OCI-LY7 (cell line): ENCODE measurements around the gene TXNRD1. TPM values are rescaled to one million over a fixed set of nuclear protein-coding genes. Genes with fewer than 3 reads are reported as not detected.
"Not testable (repeated sequence)": the region's sequence is repeated elsewhere in the genome, so short reads cannot be mapped to it uniquely, and the experiment has no call there.

Experiments
- BruUV-seq: library from RNA; stranded (reverse); fragments of 400-500 nt; replicated peaks from 2 replicates; lab custom pipeline; 2021; lab: Mats Ljungman, UMichigan
- CTCF ChIA-PET: fragments of 300-600 bp; sonication (Branson Sonifier 250); formaldehyde crosslinking; loops from one replicate; lab custom pipeline; 2022; ENCODE audit warnings: antibody characterized with exemption; ENCODE audit not compliant: unreplicated experiment; lab: Charles Lee
- POLR2A ChIA-PET: fragments of 300-600 bp; sonication (Branson Sonifier 250); formaldehyde crosslinking; loops from one replicate; lab custom pipeline; 2022; ENCODE audit warnings: antibody characterized with exemption; lab: Charles Lee
- DNase-seq: peaks from one replicate; pipeline ENCODE4 v3.0.0-alpha.2; 2015; ENCODE audit warnings: low spot score
- H2AFZ ChIP-seq: fragments of 200-600 bp; sonication (generic), shearing (Covaris generic); 2 replicates; pipeline ENCODE4 v1.6.1; 2014; ENCODE audit warnings: mild to moderate bottlenecking, antibody characterized with exemption, low read length, moderate library complexity
- H3K27ac ChIP-seq: fragments of 200-600 bp; sonication (generic); 2 replicates; pipeline ENCODE4 v1.5.1; 2014; ENCODE audit warnings: mixed run types, low read depth, mild to moderate bottlenecking, moderate library complexity, low read length, inconsistent platforms; ENCODE audit not compliant: poor library complexity, severe bottlenecking
- H3K36me3 ChIP-seq: fragments of 200-600 bp; sonication (generic); 2 replicates; pipeline ENCODE4 v1.6.1; 2014; ENCODE audit warnings: mild to moderate bottlenecking, antibody characterized with exemption, low read length, moderate library complexity, mixed read lengths; ENCODE audit not compliant: insufficient read depth
- H3K4me1 ChIP-seq: fragments of 200-600 bp; sonication (generic); 2 replicates; pipeline ENCODE4 v1.5.1; 2014; ENCODE audit warnings: mild to moderate bottlenecking, low read length; ENCODE audit not compliant: insufficient read depth, poor library complexity, severe bottlenecking
- H3K4me2 ChIP-seq: fragments of 200-600 bp; sonication (generic); 2 replicates; pipeline ENCODE4 v1.6.1; 2014; ENCODE audit warnings: mild to moderate bottlenecking, low read length
- H3K4me3 ChIP-seq: fragments of 200-600 bp; sonication (generic); 2 replicates; pipeline ENCODE4 v1.5.1; 2014; ENCODE audit warnings: mild to moderate bottlenecking, low read depth, low read length; ENCODE audit not compliant: poor library complexity, severe bottlenecking
- H3K79me2 ChIP-seq: fragments of 200-600 bp; sonication (generic); 2 replicates; pipeline ENCODE4 v1.6.1; 2016; ENCODE audit warnings: low read depth, mild to moderate bottlenecking, low read length, moderate library complexity, mixed read lengths; ENCODE audit not compliant: insufficient read depth
- H3K9me2 ChIP-seq: fragments of 200-600 bp; sonication (generic); 2 replicates; pipeline ENCODE4 v1.6.1; 2016; ENCODE audit warnings: mild to moderate bottlenecking, low read length, mixed read lengths; ENCODE audit not compliant: insufficient read depth
- H3K9me3 ChIP-seq: fragments of 200-600 bp; sonication (generic); 2 replicates; pipeline ENCODE4 v1.6.1; 2014; ENCODE audit warnings: mild to moderate bottlenecking, mixed run types, low read length, mixed read lengths
- H4K20me1 ChIP-seq: fragments of 200-600 bp; sonication (generic); 2 replicates; pipeline ENCODE4 v1.6.1; 2014; ENCODE audit warnings: mild to moderate bottlenecking, antibody characterized with exemption, low read length, moderate library complexity, mixed read lengths; ENCODE audit not compliant: insufficient read depth
- EZH2phosphoT487 ChIP-seq: fragments of 200-600 bp; sonication (generic); IDR thresholded peaks from 2 replicates; pipeline ENCODE4 v1.6.1; 2018; ENCODE audit warnings: low read depth, borderline replicate concordance, mild to moderate bottlenecking, mixed run types, antibody characterized with exemption, low read length, moderate library complexity, mixed read lengths
- intact Hi-C: fragments of 100-400 bp; cut with micrococcal nuclease; formaldehyde crosslinking; loops from one replicate; pipeline ENCODE4 v1.10.0; 2022; ENCODE audit not compliant: unreplicated experiment
- total RNA-seq, 2 experiments: library from RNA; depleted of rRNA in 1 of 2; stranded (reverse); fragments of >200 nt in 1 of 2; shearing (Covaris generic) in 1 of 2; gene quantifications; 2 replicates each; pipeline ENCODE4 v1.2.3, GENCODE V29; 2014 to 2022
- TF ChIP-seq, protein P1 (sequence below): fragments of 200-600 bp; sonication (generic); conservative IDR thresholded peaks from 2 replicates; pipeline ENCODE4 v1.5.1; 2014; ENCODE audit warnings: mild to moderate bottlenecking, antibody characterized with exemption, low read length, moderate library complexity, mixed read lengths

The TXNRD1 gene
- total RNA-seq, 2 experiments from 2014 or later, result 117 to 132 TPM

DNA sequence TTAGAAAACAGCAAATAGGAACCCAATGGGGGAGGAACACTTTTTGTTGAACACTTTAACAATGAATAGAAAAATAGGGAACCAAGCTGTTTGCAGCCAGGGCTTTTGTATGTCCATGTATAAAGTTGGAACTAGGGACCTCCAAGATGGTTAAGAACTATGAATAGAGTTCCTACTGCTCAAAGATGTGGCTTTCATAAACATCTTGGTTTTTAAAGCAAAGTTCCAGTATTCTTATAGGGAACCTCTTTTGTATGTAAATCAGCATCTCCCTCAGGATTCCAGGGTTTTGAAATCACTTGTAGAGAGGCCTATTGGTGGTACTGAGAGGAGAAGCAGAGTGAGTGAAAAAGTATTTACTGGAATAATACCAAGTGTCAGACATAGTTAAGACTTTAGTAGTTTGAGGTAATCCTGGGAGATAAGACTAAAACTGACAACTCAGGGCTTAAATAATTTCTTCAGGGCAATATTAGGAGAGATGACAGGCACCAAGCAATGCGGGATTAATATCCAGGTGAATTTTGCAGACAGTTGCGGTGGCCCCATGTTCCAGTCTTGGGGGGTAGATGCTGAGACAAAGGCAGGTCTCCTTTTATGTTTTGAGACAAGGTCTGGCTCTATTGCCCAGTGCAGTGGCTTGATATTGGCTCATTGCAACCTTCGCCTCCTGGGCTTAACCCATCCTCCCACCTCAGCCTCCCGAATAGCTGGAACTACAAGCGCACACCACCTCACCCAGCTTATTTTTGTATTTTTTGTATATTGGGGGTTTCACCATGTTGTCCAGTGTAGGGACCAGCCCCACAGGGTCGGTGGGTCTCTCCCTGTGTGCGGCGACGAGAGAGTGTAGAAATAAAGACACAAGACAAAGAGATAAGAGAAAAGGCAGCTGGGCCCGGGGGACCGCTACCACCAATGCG is 77.6 kb downstream of the TXNRD1 start:
- no peak overlapping the region for H3K4me2 ChIP-seq
- H4K20me1 ChIP-seq, result peaks cover 27% of the 10 kb centered on the region
- H2AFZ ChIP-seq, result no peak overlapping the region
- DNase-seq, result no peak
- POLR2A ChIA-PET, result interaction anchor here (0.7 kb wide), 1 partner anchor 74 kb away, joined by 7 read pairs; no protein-coding TSS in a partner anchor
- no peak for TF ChIP-seq EZH2phosphoT487
- TF ChIP-seq, protein P1, sequence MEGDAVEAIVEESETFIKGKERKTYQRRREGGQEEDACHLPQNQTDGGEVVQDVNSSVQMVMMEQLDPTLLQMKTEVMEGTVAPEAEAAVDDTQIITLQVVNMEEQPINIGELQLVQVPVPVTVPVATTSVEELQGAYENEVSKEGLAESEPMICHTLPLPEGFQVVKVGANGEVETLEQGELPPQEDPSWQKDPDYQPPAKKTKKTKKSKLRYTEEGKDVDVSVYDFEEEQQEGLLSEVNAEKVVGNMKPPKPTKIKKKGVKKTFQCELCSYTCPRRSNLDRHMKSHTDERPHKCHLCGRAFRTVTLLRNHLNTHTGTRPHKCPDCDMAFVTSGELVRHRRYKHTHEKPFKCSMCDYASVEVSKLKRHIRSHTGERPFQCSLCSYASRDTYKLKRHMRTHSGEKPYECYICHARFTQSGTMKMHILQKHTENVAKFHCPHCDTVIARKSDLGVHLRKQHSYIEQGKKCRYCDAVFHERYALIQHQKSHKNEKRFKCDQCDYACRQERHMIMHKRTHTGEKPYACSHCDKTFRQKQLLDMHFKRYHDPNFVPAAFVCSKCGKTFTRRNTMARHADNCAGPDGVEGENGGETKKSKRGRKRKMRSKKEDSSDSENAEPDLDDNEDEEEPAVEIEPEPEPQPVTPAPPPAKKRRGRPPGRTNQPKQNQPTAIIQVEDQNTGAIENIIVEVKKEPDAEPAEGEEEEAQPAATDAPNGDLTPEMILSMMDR, result no peak
- H3K36me3 ChIP-seq, result peaks cover 85% of the 10 kb centered on the region
- H3K27ac ChIP-seq, result no peak overlapping the region
- intact Hi-C loops, result no loop called here
- peaks cover 92% of the 10 kb centered on the region for H3K79me2 ChIP-seq
- no peaks in the 10 kb centered on the region for H3K9me2 ChIP-seq
- no peaks in the 10 kb centered on the region for H3K9me3 ChIP-seq
- H3K4me3 ChIP-seq, result no peak overlapping the region
- H3K4me1 ChIP-seq, result peaks cover 8% of the 10 kb centered on the region
- no TSS peak for BruUV-seq
- CTCF ChIA-PET, result no interaction called here

DNA sequence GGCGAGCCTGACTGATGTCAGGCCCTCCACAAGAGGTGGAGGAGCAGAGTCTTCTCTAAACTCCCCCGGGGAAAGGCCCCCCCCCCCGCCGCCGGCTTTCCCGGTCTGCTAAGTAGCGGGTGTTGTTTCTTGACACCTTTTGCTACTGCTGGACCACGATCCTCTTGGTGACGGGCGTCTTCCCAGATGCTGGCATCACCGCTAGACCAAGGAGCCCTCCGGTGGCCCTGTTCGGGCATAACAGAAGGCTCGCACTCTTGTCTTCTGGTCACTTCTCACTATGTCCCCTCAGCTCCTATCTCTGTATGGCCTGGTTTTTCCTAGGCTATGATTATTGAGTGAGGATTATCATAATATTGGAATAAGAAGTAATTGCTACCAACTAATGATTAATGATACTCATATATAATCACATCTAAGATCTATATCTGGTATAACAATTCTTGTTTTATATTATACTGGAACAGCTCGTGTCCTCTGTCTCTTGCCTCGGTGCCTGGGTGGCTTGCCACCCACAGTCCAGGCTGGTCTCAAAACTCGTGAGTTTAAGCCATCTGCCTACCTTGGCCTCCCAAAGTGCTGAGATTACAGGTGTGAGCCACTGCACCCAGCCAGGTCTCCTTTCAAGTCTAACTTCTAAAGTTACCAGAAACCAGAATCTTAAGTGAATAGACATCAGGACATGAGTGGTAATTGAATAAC is 78.7 kb downstream of the TXNRD1 start:
- BruUV-seq, H3K27ac ChIP-seq, H3K4me3 ChIP-seq, H2AFZ ChIP-seq, H3K9me3 ChIP-seq, H3K4me1 ChIP-seq, CTCF ChIA-PET, H3K9me2 ChIP-seq, H3K4me2 ChIP-seq, intact Hi-C loops: not testable (repeated sequence)
- POLR2A ChIA-PET, result interaction anchor here (0.5 to 1.2 kb wide), 3 partner anchors 10 to 90 kb away, joined by 3 to 7 read pairs (median 4); no protein-coding TSS in a partner anchor
- TF ChIP-seq, protein P1, result peak; percentile 48
- DNase-seq, result peak; percentile 29
- Histone ChIP-seq H4K20me1 (peaks cover 22% of the 10 kb centered on the region), H3K36me3 (peaks cover 88% of the 10 kb centered on the region), H3K79me2 (peaks cover 92% of the 10 kb centered on the region)
